ENCODE results near the gene NCAPH2.
A peak's percentile ranks its signal among the peaks of the same experiment; 100 is the strongest.

NCAPH2 gene

GRCh38 chr22:50507991-50508884 lies at the start of gene NCAPH2:
Gene NCAPH2, plus strand, starts transcription at chr22:50508224. Its CDS starts 114 bp downstream, at chr22:50508338.
- Mint-ChIP-seq H3K27me3 (ENCODE audit: low read depth) (no peaks in the 10 kb centered on the region), H3K9me3 (no peaks in the 10 kb centered on the region), H3K4me1 (ENCODE audit: low read depth) (peaks cover 19% of the 10 kb centered on the region), H3K27ac (peak within 1 kb of the TSS; percentile 96), H3K4me3 (peak within 1 kb of the TSS; percentile 96), H3K36me3 (ENCODE audit: low read depth) (peaks cover 7% of the 10 kb centered on the region)

GRCh38 chr22:50459016-50459415 lies 49.0 kb upstream of the NCAPH2 start:
- peaks cover 40% of the 10 kb centered on the region for H3K36me3 Mint-ChIP-seq (ENCODE audit: low read depth)
- H3K4me3 Mint-ChIP-seq: no peak overlapping the region

GRCh38 chr22:50459496-50460140 lies 48.4 kb upstream of the NCAPH2 start:
- Mint-ChIP-seq H3K9me3 (no peaks in the 10 kb centered on the region), H3K27me3 (ENCODE audit: low read depth) (no peaks in the 10 kb centered on the region), H3K4me3 (no peak overlapping the region), H3K4me1 (ENCODE audit: low read depth) (peaks cover 2% of the 10 kb centered on the region), H3K36me3 (ENCODE audit: low read depth) (peaks cover 39% of the 10 kb centered on the region), H3K27ac (no peak overlapping the region)

More at GRCh38 chr22:50459016-50459415, 49.0 kb upstream of the NCAPH2 start:
- Mint-ChIP-seq H3K4me1 (ENCODE audit: low read depth) (peaks cover 2% of the 10 kb centered on the region), H3K27ac (no peak overlapping the region), H3K9me3 (no peaks in the 10 kb centered on the region), H3K27me3 (ENCODE audit: low read depth) (no peaks in the 10 kb centered on the region)

- Mint-ChIP-seq H3K36me3 (ENCODE audit: low read depth) (peaks cover 34% of the 10 kb centered on the region), H3K27ac (no peak overlapping the region), H3K27me3 (ENCODE audit: low read depth) (no peaks in the 10 kb centered on the region), H3K9me3 (no peaks in the 10 kb centered on the region), H3K4me1 (ENCODE audit: low read depth) (no peaks in the 10 kb centered on the region), H3K4me3 (no peak overlapping the region)
These were observed 47.1 kb upstream of the NCAPH2 start for GRCh38 chr22:50460938-50461337.

GRCh38 chr22:50461536-50461935 lies 46.5 kb upstream of the NCAPH2 start:
- Mint-ChIP-seq H3K4me3 (no peak overlapping the region), H3K36me3 (ENCODE audit: low read depth) (peaks cover 40% of the 10 kb centered on the region), H3K9me3 (no peaks in the 10 kb centered on the region), H3K27me3 (ENCODE audit: low read depth) (no peaks in the 10 kb centered on the region), H3K4me1 (ENCODE audit: low read depth) (no peaks in the 10 kb centered on the region), H3K27ac (no peak overlapping the region)

- Mint-ChIP-seq H3K4me3 (no peak overlapping the region), H3K27me3 (ENCODE audit: low read depth) (no peaks in the 10 kb centered on the region), H3K36me3 (ENCODE audit: low read depth) (peaks cover 42% of the 10 kb centered on the region), H3K9me3 (no peaks in the 10 kb centered on the region), H3K4me1 (ENCODE audit: low read depth) (peaks cover 3% of the 10 kb centered on the region), H3K27ac (no peak overlapping the region)
These were observed 46.0 kb upstream of the NCAPH2 start for GRCh38 chr22:50461979-50462540.

GRCh38 chr22:50463188-50463900 lies 44.7 kb upstream of the NCAPH2 start:
- peaks cover 3% of the 10 kb centered on the region for H3K4me1 Mint-ChIP-seq (ENCODE audit: low read depth)
- H3K27me3 Mint-ChIP-seq (ENCODE audit: low read depth): no peaks in the 10 kb centered on the region
- H3K36me3 Mint-ChIP-seq (ENCODE audit: low read depth): peaks cover 35% of the 10 kb centered on the region
- H3K9me3 Mint-ChIP-seq: no peaks in the 10 kb centered on the region
- H3K27ac Mint-ChIP-seq: no peak overlapping the region
- no peak overlapping the region for H3K4me3 Mint-ChIP-seq

- H3K36me3 Mint-ChIP-seq (ENCODE audit: low read depth): peaks cover 35% of the 10 kb centered on the region
- peaks cover 11% of the 10 kb centered on the region for H3K4me1 Mint-ChIP-seq (ENCODE audit: low read depth)
- no peaks in the 10 kb centered on the region for H3K9me3 Mint-ChIP-seq
- H3K27me3 Mint-ChIP-seq (ENCODE audit: low read depth): no peaks in the 10 kb centered on the region
- H3K4me3 Mint-ChIP-seq: no peak overlapping the region
- no peak overlapping the region for H3K27ac Mint-ChIP-seq
These were observed 43.6 kb upstream of the NCAPH2 start for GRCh38 chr22:50464451-50464850.

GRCh38 chr22:50465066-50465930 lies 42.7 kb upstream of the NCAPH2 start:
- Mint-ChIP-seq H3K9me3 (no peaks in the 10 kb centered on the region), H3K27me3 (ENCODE audit: low read depth) (no peaks in the 10 kb centered on the region), H3K4me1 (ENCODE audit: low read depth) (peaks cover 15% of the 10 kb centered on the region), H3K4me3 (no peak overlapping the region), H3K36me3 (ENCODE audit: low read depth) (peaks cover 33% of the 10 kb centered on the region), H3K27ac (no peak overlapping the region)

GRCh38 chr22:50467341-50467740 lies 40.7 kb upstream of the NCAPH2 start:
- Mint-ChIP-seq H3K4me1 (ENCODE audit: low read depth) (peaks cover 31% of the 10 kb centered on the region), H3K27ac (no peak overlapping the region)

GRCh38 chr22:50467773-50468440 lies 40.1 kb upstream of the NCAPH2 start:
- peaks cover 35% of the 10 kb centered on the region for H3K4me1 Mint-ChIP-seq (ENCODE audit: low read depth)
- H3K9me3 Mint-ChIP-seq: no peaks in the 10 kb centered on the region
- no peaks in the 10 kb centered on the region for H3K27me3 Mint-ChIP-seq (ENCODE audit: low read depth)
- H3K27ac Mint-ChIP-seq: peak overlapping the region; percentile 86
- H3K36me3 Mint-ChIP-seq (ENCODE audit: low read depth): peaks cover 26% of the 10 kb centered on the region
- no peak overlapping the region for H3K4me3 Mint-ChIP-seq

More at GRCh38 chr22:50467341-50467740, 40.7 kb upstream of the NCAPH2 start:
- Mint-ChIP-seq H3K36me3 (ENCODE audit: low read depth) (peaks cover 26% of the 10 kb centered on the region), H3K9me3 (no peaks in the 10 kb centered on the region), H3K27me3 (ENCODE audit: low read depth) (no peaks in the 10 kb centered on the region), H3K4me3 (no peak overlapping the region)

- no peaks in the 10 kb centered on the region for H3K27me3 Mint-ChIP-seq (ENCODE audit: low read depth)
- peaks cover 25% of the 10 kb centered on the region for H3K36me3 Mint-ChIP-seq (ENCODE audit: low read depth)
- peak overlapping the region; percentile 68 for H3K4me3 Mint-ChIP-seq
- H3K4me1 Mint-ChIP-seq (ENCODE audit: low read depth): peaks cover 41% of the 10 kb centered on the region
- H3K27ac Mint-ChIP-seq: peak overlapping the region; percentile 86
- H3K9me3 Mint-ChIP-seq: no peaks in the 10 kb centered on the region
These were observed 39.4 kb upstream of the NCAPH2 start for GRCh38 chr22:50468626-50469025.
